HG03095 (cell line): ENCODE data around the gene MDH1.

Source experiments
- ATAC-seq: cut with Tn5 transposase; IDR thresholded peaks from one replicate; pipeline ENCODE4 v1.9.1; 2021; ENCODE audit warnings: moderate library complexity; ENCODE audit not compliant: unreplicated experiment

The MDH1 gene

DNA sequence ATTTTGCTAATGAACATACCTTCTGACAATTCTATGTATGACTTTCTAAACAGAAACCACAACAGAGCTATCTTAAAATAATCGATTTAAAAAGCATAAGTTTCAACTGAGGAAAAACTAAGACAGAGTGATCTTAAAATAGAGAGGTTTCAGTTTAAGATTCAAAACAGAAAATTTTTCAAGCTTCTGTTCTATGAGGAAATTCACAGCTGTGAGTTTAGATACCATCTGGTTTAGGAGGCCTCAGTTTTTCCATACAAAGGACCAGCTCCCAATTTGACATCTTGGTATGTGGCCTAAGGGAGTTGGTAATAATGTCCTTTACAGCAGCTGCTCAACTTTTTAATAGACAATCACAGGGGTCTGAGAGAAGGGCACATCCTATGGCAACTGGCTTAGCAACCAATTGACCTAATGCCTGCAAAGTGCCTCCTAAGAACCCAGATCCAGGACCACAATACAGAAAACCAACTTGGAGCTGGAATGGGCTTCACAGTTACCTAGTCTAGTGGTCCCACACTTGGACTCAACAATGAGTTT, 39.7 kb downstream of the MDH1 start:
- no peak for ATAC-seq

DNA sequence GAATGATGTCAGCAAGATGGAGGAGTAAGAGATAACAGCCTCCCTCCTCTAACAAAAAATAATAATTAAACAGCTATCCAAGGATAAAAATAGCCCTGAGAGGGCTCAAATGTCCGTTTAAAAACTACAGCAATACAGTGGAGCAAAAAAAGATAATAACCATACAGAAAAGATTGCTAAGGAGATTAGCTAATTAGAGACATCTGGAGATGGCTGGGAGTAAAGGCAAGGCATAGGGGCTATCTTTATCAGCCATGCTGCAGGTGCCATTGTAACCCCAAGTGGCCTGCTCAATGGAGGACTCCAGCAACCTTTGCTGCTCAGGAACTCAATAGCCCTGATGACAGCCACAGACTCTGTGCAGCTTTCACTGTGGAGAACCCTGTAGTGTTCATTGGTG, 42.7 kb downstream of the MDH1 start:
- no peak for ATAC-seq

DNA sequence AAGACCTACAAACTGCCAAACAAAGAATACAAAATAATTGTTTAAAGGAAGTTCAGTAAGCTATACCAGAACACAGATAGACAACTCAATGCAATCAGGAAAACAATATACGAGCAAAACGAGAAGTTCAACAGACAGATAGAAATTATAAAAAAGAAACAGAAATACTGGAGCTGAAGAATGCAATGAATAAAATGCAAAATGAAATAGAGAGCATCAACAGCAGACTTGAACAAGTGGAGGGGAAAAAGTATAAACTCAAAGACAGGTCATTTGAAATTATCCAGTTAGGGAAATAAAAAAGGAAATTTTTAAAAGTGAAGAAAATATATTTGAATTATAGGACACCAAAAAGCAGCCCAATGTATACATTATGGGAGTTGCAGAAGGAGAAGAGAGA, 43.6 kb downstream of the MDH1 start:
- ATAC-seq: no peak

DNA sequence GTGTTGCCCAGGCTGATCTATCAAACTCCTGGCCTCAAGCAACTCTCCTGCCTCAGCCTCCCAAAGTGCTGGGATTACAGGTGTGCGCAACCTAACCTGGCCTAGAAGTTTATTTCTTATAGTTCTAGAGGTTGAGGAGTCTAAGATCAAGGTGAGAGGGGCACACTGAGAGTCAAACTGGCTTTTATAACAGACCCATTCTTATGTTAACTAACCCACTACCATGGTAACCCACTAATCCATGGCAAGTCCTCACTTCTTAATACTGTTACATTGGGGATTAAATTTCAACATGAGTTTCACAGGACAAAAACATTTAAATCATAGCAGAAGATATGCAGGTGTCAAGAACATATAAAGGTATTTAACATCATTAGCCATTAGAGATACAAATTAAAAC, 50.6 kb downstream of the MDH1 start:
- no peak for ATAC-seq

DNA sequence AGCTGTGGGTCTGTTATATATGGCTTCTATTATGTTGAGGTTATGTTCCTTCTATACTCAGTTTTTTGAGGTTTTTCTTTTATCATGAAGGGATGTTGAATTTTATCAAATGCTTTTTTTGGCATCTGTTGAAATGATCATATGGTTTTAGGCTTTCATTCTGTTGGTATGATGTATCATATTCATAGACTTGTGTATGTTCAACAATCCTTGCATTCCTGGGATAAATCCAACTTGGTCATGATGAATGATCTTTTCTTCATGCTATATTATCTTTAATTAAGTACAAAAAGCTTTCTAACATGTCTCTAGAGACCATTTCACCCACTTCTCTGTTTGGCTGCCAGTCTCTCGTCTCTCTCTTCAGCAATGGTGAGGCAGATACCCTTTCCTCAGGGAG, 54.2 kb downstream of the MDH1 start:
- ATAC-seq: no peak

DNA sequence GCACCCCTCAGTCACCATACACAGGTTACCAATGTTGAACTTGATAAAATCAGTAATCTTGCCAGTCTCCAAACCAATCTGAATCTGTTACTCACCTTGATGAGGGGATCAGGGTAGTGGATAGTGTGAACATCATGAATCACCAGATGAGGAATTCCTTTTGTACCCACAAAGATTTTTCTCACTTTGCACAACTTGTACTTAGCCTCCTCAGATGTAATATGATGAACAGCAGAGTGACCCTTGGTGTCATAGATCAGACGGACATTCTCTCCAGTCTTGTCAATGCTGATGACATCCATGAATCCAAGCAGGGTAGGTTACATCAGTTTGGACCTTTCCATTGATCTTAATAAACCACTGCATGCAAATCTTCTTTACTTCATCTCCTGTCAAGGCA, 54.7 kb downstream of the MDH1 start:
- no peak for ATAC-seq

DNA sequence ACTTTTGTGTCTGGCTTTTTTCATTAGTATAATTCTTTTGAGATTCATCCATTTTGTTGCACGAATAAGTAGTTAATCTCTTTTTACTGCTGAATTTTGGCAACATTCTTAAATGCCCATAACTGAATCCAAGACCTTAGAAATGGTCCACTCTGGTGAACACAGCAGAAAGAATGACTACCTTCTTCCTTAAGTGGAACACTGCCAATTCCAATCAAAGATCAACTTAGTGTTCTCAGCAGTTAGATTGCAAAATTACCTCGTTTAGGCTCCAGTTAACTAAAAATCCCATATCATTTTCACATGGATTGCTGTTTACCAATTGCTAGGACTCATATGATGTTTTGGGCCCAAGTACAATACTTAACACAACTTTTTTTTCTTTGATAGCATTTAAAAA, 59.9 kb downstream of the MDH1 start:
- ATAC-seq: no peak

DNA sequence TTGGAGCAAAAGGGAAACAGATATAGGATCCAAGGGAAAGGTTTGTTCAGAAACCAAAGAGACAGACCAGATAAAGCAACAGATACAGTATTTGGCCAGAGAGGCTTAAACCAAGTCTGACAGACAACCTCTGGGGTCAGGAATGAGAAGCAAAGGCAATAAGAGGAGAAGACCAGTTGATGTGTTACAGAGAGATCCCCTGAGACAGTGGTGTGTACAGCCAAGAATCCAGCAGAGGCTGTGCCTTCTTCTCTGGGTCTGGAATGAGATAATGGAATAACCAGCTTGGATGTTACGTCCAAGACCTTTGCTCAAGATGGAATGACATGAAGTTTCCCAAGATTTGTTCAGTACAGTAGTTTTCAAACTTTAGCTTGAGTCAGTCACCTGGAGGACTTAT, 61.1 kb downstream of the MDH1 start:
- ATAC-seq: no peak

DNA sequence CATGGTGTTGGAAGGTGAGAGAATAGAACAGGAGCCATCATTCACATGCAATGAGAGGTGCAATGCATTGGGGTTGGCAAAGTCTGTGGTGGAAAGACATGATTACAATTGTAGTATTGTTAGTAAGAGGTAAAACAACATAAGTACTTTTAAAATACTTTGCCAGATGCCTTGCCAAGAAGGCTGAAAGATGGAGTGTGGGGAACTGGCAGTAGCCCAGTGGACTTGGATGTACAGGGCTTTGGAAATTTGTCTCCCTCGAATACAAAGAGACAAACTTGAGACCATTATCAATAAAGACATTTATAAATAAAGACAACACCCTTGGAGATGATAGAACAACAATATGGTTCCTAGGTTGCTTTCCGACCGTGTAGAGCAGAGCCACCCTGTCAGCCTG, 62.0 kb downstream of the MDH1 start:
- ATAC-seq: no peak

DNA sequence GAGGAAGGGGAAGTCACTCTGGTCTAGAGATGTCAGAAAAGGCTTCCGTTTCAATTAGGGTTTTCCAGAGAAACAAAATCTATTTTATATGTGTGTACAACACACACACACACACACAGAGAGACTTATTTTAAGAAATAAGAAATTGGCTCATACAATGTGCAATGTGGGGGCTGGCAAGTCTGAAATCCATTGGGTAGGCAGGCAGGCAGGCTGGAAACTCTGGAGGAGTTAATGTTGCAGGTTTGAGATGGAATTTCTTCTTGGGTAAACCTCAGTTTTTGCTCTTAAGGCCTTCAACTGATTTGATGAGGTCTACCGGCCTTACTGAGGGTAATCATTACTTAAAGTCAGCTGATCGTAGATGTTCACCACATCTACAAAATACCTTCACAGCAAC, 62.6 kb downstream of the MDH1 start:
- ATAC-seq: no peak

DNA sequence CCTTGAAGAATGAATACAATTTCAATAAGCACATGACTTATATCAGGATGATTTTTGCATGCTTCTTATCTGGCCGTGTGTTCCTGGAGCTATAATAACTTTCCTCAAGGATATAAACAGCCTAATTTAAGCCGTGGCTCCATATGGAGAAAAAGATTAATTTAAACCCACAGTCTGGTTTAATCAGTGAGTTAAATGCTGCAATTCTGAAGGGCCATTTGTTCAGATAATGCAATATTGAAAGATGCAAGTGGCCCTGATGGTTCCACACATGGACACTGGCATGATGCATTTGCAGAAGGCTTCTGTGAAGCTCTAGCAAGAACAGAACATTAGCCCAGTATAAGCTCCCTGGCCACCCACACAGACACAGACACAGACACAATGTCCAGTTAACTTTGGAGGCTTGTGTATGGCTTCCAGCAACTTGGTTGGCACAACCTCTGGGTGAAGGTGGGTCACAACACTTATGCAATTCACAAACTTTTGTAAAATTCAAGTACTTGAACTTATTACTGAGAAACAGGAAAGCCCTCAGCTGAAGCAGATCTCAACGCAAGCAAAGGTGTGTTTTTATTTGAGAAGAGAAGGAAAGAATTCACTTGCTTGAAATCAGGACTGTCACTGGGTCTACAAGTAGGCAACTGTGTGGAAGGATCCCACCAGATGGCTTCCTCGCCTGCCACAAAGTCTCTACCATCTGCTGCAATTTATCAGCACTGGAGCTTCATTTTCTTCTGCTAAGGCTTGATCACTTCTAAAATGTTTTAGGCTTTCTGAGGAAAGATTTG, 63.3 kb downstream of the MDH1 start:
- no peak for ATAC-seq

DNA sequence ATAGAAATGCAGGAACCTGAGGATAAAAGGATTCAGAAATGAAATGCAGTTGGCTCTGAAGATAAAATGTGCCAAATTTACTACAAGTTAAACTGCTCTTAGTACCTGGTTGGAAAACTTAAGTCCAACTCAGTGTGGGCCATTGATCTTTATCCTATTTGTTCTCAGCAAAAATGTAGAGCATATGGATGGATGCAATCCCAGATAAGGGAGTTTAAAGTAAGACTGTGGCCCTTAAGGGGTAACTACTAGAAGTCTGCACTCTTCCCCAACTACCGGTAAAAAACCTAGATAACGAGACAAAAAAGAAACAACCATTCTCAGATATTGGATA, 63.9 kb downstream of the MDH1 start:
- no peak for ATAC-seq

DNA sequence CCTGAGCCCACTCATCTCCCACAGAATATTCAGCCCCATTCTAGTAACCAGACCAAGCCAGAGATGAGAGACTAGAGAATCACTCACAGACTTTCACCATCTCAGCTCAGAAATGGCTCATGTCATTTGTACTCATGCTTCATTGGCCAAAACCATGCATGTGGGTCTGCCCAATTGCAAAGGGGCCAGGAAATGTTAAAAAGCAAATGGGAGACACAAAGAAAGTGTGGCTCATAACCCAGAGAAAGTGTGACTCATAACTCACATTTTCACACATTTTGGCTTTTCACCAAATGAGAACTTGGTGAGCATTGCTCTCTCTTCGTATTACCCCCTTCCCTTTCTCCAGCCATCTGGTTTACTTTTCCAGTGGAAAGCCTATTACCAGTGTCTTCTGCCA, 66.2 kb downstream of the MDH1 start:
- ATAC-seq: no peak
